Hepatocyte (in vitro differentiated cells): Measurements from ENCODE around the gene ZNF714. TPM values are rescaled to one million over a fixed set of nuclear protein-coding genes. Genes with fewer than 3 reads are reported as not detected.

Source experiments
- DNase-seq: peaks from one replicate; pipeline ENCODE4 v3.0.0-alpha.2; 2016; ENCODE audit warnings: low spot score
- H2AFZ ChIP-seq: fragments of 200-600 bp; sonication (generic); 2 replicates; pipeline ENCODE4 v1.6.0; 2016; ENCODE audit warnings: antibody characterized with exemption, mild to moderate bottlenecking
- H3K27ac ChIP-seq: fragments of 200-600 bp; sonication (generic); 2 replicates; pipeline ENCODE4 v1.5.1; 2016; ENCODE audit warnings: mild to moderate bottlenecking
- H3K27me3 ChIP-seq: fragments of 200-600 bp; sonication (generic); 2 replicates; pipeline ENCODE4 v1.6.1; 2016
- H3K36me3 ChIP-seq: fragments of 200-600 bp; sonication (generic); replicated peaks from 2 replicates; pipeline ENCODE4 v1.5.1; 2016; ENCODE audit warnings: low read depth; ENCODE audit not compliant: insufficient read depth
- H3K4me1 ChIP-seq: fragments of 200-600 bp; sonication (generic); 2 replicates; pipeline ENCODE4 v1.5.1; 2016; ENCODE audit warnings: mild to moderate bottlenecking, moderate library complexity; ENCODE audit not compliant: insufficient read depth
- H3K4me2 ChIP-seq: fragments of 200-600 bp; sonication (generic); 2 replicates; pipeline ENCODE4 v1.6.0; 2016
- H3K4me3 ChIP-seq: fragments of 200-600 bp; sonication (generic); 2 replicates; pipeline ENCODE4 v1.5.1; 2016; ENCODE audit warnings: mild to moderate bottlenecking
- H3K79me2 ChIP-seq: fragments of 200-600 bp; sonication (generic); 2 replicates; pipeline ENCODE4 v1.6.0; 2017; ENCODE audit warnings: mild to moderate bottlenecking
- H3K9me2 ChIP-seq: fragments of 200-600 bp; sonication (generic); replicated peaks from 2 replicates; pipeline ENCODE4 v1.6.0; 2017; ENCODE audit warnings: mild to moderate bottlenecking; ENCODE audit not compliant: insufficient read depth
- H3K9me3 ChIP-seq: fragments of 200-600 bp; sonication (generic); 2 replicates; pipeline ENCODE4 v1.5.1; 2016; ENCODE audit warnings: low read depth, mild to moderate bottlenecking
- H4K20me1 ChIP-seq: fragments of 200-600 bp; sonication (generic); 2 replicates; pipeline ENCODE4 v1.6.0; 2016; ENCODE audit warnings: mild to moderate bottlenecking; ENCODE audit not compliant: insufficient read depth, poor library complexity, severe bottlenecking
- CTCF ChIP-seq: fragments of 200-600 bp; sonication (generic); IDR thresholded peaks from 2 replicates; pipeline ENCODE4 v1.5.1; 2016; ENCODE audit warnings: antibody characterized with exemption, mild to moderate bottlenecking; ENCODE audit not compliant: poor library complexity
- EZH2 ChIP-seq: fragments of 200-600 bp; sonication (generic); IDR thresholded peaks from 2 replicates; pipeline ENCODE4 v1.6.1; 2016; ENCODE audit warnings: antibody characterized with exemption, mild to moderate bottlenecking, borderline replicate concordance
- EZH2phosphoT487 ChIP-seq: fragments of 200-600 bp; sonication (generic); IDR thresholded peaks from one replicate; pipeline ENCODE4 v1.6.1; 2018; ENCODE audit warnings: antibody characterized with exemption, mild to moderate bottlenecking, low read depth, moderate library complexity; ENCODE audit not compliant: unreplicated experiment, severe bottlenecking
- WGBS: methylation state at CpG from one replicate; pipeline ENCODE4 v1.1.6; 2016; ENCODE audit warnings: low lambda C conversion rate; ENCODE audit errors: missing lambda C conversion rate; 5-methylcytosine and 5-hydroxymethylcytosine counted together
- polyA plus RNA-seq: library from polyadenylated mRNA; unstranded; fragments of >200 nt; fragmentation: Nextera tagmentation; extraction: Ambion mirVana; gene quantifications from 2 replicates; pipeline ENCODE4 v1.2.1, GENCODE V29; 2016
- total RNA-seq: library from RNA; depleted of rRNA; stranded (reverse); fragments of >200 nt; gene quantifications from 2 replicates; pipeline ENCODE4 v1.2.3, GENCODE V29; 2014

Gene ZNF714
- total and polyA plus RNA-seq, 2 experiments from 2014 or later: 11.5 to 14.2 TPM

DNA sequence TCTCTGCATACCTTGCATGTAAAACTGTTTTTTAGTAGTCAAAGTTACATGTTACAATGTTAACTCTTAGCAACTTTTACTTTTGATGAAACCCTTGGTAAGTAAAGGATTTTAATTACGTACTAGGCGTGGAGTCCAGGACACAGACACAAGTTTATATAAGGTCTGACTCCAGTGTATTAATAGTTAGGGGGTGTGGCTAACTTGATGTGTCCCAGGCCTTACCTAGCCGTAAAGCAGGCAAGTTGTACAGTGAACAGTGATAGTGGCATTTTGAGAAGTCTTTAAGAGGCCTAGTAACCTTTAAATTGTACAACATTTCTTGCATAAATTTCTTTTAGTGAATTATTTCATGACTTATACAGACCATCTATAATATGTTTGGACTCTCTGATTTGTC is 5.9 kb downstream of the ZNF714 start:
- TF ChIP-seq CTCF: no peak
- no peak for TF ChIP-seq EZH2phosphoT487
- TF ChIP-seq EZH2: no peak
- Histone ChIP-seq H3K4me2 (no peak overlapping the region), H3K4me1 (peaks cover 15% of the 10 kb centered on the region), H3K27ac (no peak overlapping the region), H3K9me3 (no peaks in the 10 kb centered on the region), H3K79me2 (peaks cover 32% of the 10 kb centered on the region), H3K27me3 (no peaks in the 10 kb centered on the region), H3K36me3 (no peaks in the 10 kb centered on the region), H2AFZ (no peak overlapping the region), H3K4me3 (no peak overlapping the region), H4K20me1 (no peaks in the 10 kb centered on the region), H3K9me2 (no peaks in the 10 kb centered on the region)
- DNase-seq: no peak
- 66% methylated on average over 3 of the region's 3 CpGs for WGBS

- Histone ChIP-seq H3K9me3 (no peaks in the 10 kb centered on the region), H3K4me1 (peaks cover 8% of the 10 kb centered on the region), H3K27ac (peak overlapping the region; percentile 53), H3K4me2 (no peak overlapping the region), H3K79me2 (peaks cover 40% of the 10 kb centered on the region), H3K27me3 (no peaks in the 10 kb centered on the region), H4K20me1 (no peaks in the 10 kb centered on the region), H3K9me2 (no peaks in the 10 kb centered on the region), H2AFZ (no peak overlapping the region), H3K4me3 (no peak overlapping the region), H3K36me3 (no peaks in the 10 kb centered on the region)
- DNase-seq: peak; percentile 6
- no peak for TF ChIP-seq EZH2phosphoT487
- TF ChIP-seq EZH2: no peak
- TF ChIP-seq CTCF: no peak
Measured at GRCh38 chr19:21092109-21092508, 10.1 kb downstream of the ZNF714 start.

DNA sequence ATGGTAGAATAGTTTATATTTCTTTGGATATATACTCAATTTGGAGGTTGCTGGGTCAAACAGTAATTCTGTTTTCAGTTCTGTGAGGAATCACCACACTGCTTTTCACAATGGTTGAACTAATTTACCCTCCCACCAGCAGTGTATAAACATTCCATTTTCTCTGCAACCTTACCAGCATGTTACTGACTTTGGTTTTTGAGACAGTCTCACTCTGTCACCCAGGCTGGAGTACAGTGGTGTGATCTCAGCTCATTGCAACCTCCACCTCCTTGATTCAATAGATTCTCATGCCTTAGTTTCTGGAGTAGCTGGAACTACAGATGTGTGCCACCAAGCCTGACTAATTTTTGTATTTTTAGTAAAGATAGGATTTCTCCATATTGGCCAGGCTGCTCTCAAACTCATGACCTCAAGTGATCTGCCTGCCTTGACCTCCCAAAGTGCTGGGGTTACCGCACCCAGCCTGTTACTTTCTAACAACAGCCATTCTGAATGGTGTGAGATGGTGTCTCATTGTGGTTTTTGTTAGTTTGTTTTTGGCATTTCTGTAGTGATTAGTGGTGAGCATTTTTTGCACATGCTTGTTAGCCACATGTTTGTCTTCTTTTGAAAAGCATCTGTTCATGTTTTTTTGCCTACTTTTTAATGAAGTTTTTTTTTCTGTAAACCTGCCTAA is 12.5 kb downstream of the ZNF714 start:
- Histone ChIP-seq H3K79me2 (peaks cover 37% of the 10 kb centered on the region), H3K4me1 (peaks cover 8% of the 10 kb centered on the region), H3K9me2 (no peaks in the 10 kb centered on the region), H2AFZ (no peak overlapping the region), H3K4me2 (no peak overlapping the region), H4K20me1 (no peaks in the 10 kb centered on the region), H3K9me3 (no peaks in the 10 kb centered on the region), H3K4me3 (no peak overlapping the region), H3K27ac (no peak overlapping the region), H3K27me3 (no peaks in the 10 kb centered on the region), H3K36me3 (no peaks in the 10 kb centered on the region)
- 96% methylated on average over 1 of the region's 1 CpG for WGBS
- DNase-seq: no peak
- no peak for TF ChIP-seq CTCF
- TF ChIP-seq EZH2phosphoT487: no peak
- TF ChIP-seq EZH2: no peak

DNA sequence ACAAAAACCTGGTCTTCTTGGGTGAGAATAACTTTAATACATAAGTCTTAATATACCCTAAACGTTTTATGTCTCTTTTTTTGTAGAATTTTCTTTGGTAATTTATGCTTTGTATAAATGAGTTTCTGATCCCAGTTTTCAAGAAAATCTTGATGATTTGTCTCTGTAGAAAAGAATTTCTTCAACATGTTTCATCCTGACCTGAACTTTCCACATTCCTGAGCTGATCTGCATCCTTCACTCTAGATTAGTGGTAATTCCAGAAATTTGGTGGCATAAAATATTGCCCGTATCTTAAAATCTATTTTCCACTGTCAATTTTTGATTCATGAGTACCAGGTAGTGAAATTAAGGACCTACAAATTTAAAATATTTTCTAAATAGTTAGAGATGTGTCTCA is 16.3 kb downstream of the ZNF714 start:
- whole genome bisulfite sequencing: 84% methylated on average over 2 of the region's 2 CpGs
- Histone ChIP-seq H3K4me3 (no peak overlapping the region), H2AFZ (no peak overlapping the region), H4K20me1 (no peaks in the 10 kb centered on the region), H3K4me1 (no peaks in the 10 kb centered on the region), H3K36me3 (no peaks in the 10 kb centered on the region), H3K4me2 (no peak overlapping the region), H3K9me3 (no peaks in the 10 kb centered on the region), H3K27ac (no peak overlapping the region), H3K27me3 (no peaks in the 10 kb centered on the region), H3K9me2 (no peaks in the 10 kb centered on the region), H3K79me2 (peaks cover 35% of the 10 kb centered on the region)
- no peak for DNase-seq
- TF ChIP-seq EZH2phosphoT487: no peak
- no peak for TF ChIP-seq EZH2
